Cerebellar cortex (tissue), 1 donor: ENCODE data around the gene TOP2A.

ENCODE experiments used
- DNase-seq: peaks from one replicate; pipeline ENCODE4 v3.0.0-alpha.2; 2015; ENCODE audit warnings: low spot score

Gene TOP2A

GRCh38 chr17:40417609-40418427 is at the start of gene TOP2A:
TOP2A (minus strand) TSS chr17:40417896; CDS start chr17:40417791, 105 bp downstream.
- peak; percentile 100 for DNase-seq

- no peak for DNase-seq
These were observed 49.7 kb upstream of the TOP2A start for GRCh38 chr17:40467281-40467867.

GRCh38 chr17:40466298-40466971 is 48.7 kb upstream of the TOP2A start:
- no peak for DNase-seq

- DNase-seq, result no peak
These were observed 46.7 kb upstream of the TOP2A start for GRCh38 chr17:40464392-40464855.

GRCh38 chr17:40463122-40463550 is 45.4 kb upstream of the TOP2A start:
- no peak for DNase-seq

GRCh38 chr17:40462343-40463121 is 44.8 kb upstream of the TOP2A start:
- no peak for DNase-seq

GRCh38 chr17:40461732-40462342 is 44.1 kb upstream of the TOP2A start:
- no peak for DNase-seq

- no peak for DNase-seq
These were observed 43.5 kb upstream of the TOP2A start for GRCh38 chr17:40460968-40461731.

GRCh38 chr17:40460604-40460967 is 42.9 kb upstream of the TOP2A start:
- DNase-seq, result no peak

- no peak for DNase-seq
These were observed 42.2 kb upstream of the TOP2A start for GRCh38 chr17:40459636-40460603.

GRCh38 chr17:40458851-40459482 is 41.3 kb upstream of the TOP2A start:
- no peak for DNase-seq

GRCh38 chr17:40457964-40458791 is 40.5 kb upstream of the TOP2A start:
- no peak for DNase-seq

GRCh38 chr17:40457369-40457768 is 39.7 kb upstream of the TOP2A start:
- DNase-seq, result no peak

GRCh38 chr17:40456396-40456951 is 38.8 kb upstream of the TOP2A start:
- no peak for DNase-seq

- no peak for DNase-seq
These were observed 36.9 kb upstream of the TOP2A start for GRCh38 chr17:40454613-40454995.

- DNase-seq, result no peak
These were observed 36.4 kb upstream of the TOP2A start for GRCh38 chr17:40453881-40454612.

- DNase-seq, result no peak
These were observed 35.3 kb upstream of the TOP2A start for GRCh38 chr17:40452921-40453378.
